ENCODE results near the gene TMEM43.

DNA sequence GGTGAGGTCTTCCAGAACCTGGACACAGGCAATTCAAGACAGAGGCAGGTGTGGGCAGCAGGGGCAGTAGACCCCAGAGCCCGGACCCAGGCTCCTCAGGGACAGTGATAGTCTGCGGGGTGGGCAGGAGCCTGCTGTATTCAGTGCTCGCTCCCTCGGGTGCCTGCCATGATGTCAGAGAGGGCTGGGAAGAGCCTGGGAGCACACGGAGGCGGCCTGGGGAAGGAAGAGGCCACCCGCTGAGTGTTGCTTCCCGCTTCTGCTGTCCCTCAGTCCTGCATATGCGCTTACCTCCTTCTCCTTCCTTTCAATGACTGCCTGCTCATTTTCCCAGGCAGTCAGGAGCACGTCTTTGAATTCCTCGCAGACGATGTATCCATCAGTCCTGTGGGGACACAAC, 22.8 kb downstream of the TMEM43 start:
- TF ChIP-seq GATA2 (CRISPR knock-in tag; IDR thresholded peaks at IDR 0.05): no peak
- no peak for TF ChIP-seq POLR2AphosphoS5 (IDR thresholded peaks at IDR 0.05; ENCODE audit: low read depth, low read length)
- TF ChIP-seq, protein P1, sequence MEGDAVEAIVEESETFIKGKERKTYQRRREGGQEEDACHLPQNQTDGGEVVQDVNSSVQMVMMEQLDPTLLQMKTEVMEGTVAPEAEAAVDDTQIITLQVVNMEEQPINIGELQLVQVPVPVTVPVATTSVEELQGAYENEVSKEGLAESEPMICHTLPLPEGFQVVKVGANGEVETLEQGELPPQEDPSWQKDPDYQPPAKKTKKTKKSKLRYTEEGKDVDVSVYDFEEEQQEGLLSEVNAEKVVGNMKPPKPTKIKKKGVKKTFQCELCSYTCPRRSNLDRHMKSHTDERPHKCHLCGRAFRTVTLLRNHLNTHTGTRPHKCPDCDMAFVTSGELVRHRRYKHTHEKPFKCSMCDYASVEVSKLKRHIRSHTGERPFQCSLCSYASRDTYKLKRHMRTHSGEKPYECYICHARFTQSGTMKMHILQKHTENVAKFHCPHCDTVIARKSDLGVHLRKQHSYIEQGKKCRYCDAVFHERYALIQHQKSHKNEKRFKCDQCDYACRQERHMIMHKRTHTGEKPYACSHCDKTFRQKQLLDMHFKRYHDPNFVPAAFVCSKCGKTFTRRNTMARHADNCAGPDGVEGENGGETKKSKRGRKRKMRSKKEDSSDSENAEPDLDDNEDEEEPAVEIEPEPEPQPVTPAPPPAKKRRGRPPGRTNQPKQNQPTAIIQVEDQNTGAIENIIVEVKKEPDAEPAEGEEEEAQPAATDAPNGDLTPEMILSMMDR (IDR thresholded peaks at IDR 0.05): no peak
- TF ChIP-seq GABPA (IDR thresholded peaks at IDR 0.05; ENCODE audit: low read depth): no peak
- no peak for TF ChIP-seq RAD21 (IDR thresholded peaks at IDR 0.05; ENCODE audit: low read length)
- no peak for TF ChIP-seq CHD2 (IDR thresholded peaks at IDR 0.05; ENCODE audit: low read length, partially characterized antibody)
- TF ChIP-seq, protein P2, sequence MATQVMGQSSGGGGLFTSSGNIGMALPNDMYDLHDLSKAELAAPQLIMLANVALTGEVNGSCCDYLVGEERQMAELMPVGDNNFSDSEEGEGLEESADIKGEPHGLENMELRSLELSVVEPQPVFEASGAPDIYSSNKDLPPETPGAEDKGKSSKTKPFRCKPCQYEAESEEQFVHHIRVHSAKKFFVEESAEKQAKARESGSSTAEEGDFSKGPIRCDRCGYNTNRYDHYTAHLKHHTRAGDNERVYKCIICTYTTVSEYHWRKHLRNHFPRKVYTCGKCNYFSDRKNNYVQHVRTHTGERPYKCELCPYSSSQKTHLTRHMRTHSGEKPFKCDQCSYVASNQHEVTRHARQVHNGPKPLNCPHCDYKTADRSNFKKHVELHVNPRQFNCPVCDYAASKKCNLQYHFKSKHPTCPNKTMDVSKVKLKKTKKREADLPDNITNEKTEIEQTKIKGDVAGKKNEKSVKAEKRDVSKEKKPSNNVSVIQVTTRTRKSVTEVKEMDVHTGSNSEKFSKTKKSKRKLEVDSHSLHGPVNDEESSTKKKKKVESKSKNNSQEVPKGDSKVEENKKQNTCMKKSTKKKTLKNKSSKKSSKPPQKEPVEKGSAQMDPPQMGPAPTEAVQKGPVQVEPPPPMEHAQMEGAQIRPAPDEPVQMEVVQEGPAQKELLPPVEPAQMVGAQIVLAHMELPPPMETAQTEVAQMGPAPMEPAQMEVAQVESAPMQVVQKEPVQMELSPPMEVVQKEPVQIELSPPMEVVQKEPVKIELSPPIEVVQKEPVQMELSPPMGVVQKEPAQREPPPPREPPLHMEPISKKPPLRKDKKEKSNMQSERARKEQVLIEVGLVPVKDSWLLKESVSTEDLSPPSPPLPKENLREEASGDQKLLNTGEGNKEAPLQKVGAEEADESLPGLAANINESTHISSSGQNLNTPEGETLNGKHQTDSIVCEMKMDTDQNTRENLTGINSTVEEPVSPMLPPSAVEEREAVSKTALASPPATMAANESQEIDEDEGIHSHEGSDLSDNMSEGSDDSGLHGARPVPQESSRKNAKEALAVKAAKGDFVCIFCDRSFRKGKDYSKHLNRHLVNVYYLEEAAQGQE (IDR thresholded peaks at IDR 0.05; ENCODE audit: low read depth, low read length): no peak
- TF ChIP-seq, protein P3, sequence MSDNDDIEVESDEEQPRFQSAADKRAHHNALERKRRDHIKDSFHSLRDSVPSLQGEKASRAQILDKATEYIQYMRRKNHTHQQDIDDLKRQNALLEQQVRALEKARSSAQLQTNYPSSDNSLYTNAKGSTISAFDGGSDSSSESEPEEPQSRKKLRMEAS (IDR thresholded peaks at IDR 0.05; ENCODE audit: low read depth): no peak
- no peak for TF ChIP-seq RFX5 (IDR thresholded peaks at IDR 0.05; ENCODE audit: low read length)
- TF ChIP-seq NFIC (IDR thresholded peaks at IDR 0.05; ENCODE audit: borderline replicate concordance): no peak
- TF ChIP-seq JUND (IDR thresholded peaks at IDR 0.05): no peak
- TF ChIP-seq EP300 (IDR thresholded peaks at IDR 0.05; ENCODE audit: borderline replicate concordance in 1 of 2, low read depth in 1 of 2, low read length in 1 of 2): no peak
- TF ChIP-seq EZH2phosphoT487 (IDR thresholded peaks at IDR 0.05; ENCODE audit: borderline replicate concordance, low read depth): no peak
